Cardiac fibroblast (primary cell): ENCODE measurements around the gene GPR55.

Experiments used
- DNase-seq, 2 donors: peaks; one replicate each; pipeline versions ENCODE4 v3.0.0 to v3.0.0-alpha.2; 2010; ENCODE audit warnings: low read depth in 2 of 2
- H3K4me3 ChIP-seq, 2 donors: replicated peaks in 1 of 2; 1 replicate in 1 of 2; 2 replicates in 1 of 2; pipeline ENCODE4 v1.5.1; 2011; ENCODE audit warnings: low read depth in 2 of 2, low read length in 2 of 2, mild to moderate bottlenecking in 2 of 2, moderate library complexity in 1 of 2
- TF ChIP-seq, protein P1 (sequence below): IDR thresholded peaks from one replicate; pipeline ENCODE4 v1.5.1; 2011; ENCODE audit warnings: low read depth, mild to moderate bottlenecking, low read length, inconsistent platforms

The GPR55 gene

DNA sequence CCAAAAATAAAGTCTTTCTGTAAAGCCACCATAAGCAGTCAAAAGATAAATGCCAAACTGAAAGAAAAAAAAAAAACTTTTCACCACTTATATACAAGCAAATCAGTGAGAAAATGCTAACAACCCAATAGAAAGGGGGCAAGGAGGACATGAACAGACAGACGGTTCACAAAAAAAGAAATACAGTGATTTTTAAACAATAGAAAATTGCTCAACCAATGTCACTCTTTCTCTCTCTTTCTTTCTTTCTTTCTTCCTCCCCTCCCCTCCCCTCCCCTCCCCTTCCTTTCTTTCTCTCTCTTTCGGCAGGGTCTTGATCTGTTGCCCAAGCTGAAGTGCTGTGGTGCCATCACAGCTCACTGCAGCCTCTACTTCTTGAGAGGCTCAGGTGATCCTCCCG, 42.1 kb upstream of the GPR55 start:
- no peak overlapping the region for H3K4me3 ChIP-seq
- TF ChIP-seq, protein P1, sequence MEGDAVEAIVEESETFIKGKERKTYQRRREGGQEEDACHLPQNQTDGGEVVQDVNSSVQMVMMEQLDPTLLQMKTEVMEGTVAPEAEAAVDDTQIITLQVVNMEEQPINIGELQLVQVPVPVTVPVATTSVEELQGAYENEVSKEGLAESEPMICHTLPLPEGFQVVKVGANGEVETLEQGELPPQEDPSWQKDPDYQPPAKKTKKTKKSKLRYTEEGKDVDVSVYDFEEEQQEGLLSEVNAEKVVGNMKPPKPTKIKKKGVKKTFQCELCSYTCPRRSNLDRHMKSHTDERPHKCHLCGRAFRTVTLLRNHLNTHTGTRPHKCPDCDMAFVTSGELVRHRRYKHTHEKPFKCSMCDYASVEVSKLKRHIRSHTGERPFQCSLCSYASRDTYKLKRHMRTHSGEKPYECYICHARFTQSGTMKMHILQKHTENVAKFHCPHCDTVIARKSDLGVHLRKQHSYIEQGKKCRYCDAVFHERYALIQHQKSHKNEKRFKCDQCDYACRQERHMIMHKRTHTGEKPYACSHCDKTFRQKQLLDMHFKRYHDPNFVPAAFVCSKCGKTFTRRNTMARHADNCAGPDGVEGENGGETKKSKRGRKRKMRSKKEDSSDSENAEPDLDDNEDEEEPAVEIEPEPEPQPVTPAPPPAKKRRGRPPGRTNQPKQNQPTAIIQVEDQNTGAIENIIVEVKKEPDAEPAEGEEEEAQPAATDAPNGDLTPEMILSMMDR = no peak
- no peak for DNase-seq

DNA sequence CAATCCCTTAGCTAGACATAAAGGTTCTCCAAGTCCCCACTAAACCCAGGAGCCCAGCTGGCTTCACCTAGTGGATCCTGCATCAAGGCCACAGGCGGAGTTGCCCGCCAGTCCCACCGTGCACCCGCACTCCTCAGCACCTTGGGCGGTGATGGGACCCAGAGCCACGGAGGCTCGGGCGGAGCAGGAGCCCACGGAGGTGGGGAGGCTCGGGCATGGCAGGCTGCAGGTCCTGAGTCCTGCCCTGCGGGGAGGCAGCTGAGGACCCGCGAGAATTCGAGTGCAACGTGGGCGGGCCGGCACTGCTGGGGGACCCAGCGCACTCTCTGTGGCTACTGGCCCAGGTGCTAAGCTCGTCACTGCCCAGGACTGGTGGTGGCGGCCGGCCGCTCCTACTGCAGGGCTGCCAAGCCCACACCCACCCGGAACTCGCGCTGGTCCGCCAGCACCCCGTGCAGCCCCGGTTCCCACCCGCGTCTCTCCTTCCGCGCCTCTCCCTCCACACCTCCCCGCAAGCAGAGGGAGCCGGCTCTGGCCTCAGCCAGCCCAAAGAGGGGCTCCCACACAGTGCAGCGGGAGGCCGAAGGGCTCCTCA, 39.2 kb upstream of the GPR55 start:
- no peak overlapping the region for H3K4me3 ChIP-seq
- no peak for DNase-seq
- TF ChIP-seq, protein P1 = no peak

DNA sequence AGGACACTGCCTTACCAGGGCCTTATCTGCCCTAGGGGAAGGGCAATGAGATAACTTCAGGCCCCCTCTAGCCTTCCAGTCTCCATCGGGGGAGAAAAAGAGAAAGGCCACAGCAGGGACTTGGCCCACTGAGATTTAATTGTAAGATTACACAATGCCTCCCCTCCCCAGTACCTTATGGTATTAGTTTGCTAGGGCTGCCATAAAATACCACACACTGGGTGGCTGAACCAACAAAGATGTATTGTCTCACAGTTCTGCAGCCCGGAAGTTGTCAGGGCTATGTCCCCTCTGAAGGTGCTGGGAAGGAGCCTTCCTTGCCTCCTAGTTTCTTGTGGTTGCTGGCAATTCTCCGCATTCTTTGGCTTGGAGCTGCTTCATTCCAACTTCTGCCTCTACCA, 36.0 kb upstream of the GPR55 start:
- DNase-seq = peak in 1 of 2 donors; percentile 68
- H3K4me3 ChIP-seq = no peak overlapping the region
- TF ChIP-seq, protein P1 = no peak

DNA sequence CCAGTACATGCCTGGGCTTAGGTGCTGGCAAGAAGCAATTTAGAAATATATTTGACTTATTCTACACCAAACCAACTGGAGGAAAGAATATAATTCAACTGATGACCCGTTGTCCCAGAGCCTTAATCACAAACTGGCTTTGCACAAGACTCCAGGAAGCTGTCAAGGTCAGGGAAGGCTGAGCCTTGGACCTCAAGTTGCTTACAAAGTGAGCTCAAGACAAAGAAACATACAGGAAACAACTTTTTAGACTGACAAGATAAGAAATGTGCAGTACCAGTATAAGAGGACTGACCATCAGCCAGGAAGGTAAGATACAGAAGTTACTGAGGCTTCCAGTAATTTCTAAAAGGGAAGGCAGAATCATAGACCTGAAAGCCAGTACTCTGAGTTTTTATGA, 35.0 kb upstream of the GPR55 start:
- H3K4me3 ChIP-seq = no peak overlapping the region
- no peak for DNase-seq
- TF ChIP-seq, protein P1 = no peak

DNA sequence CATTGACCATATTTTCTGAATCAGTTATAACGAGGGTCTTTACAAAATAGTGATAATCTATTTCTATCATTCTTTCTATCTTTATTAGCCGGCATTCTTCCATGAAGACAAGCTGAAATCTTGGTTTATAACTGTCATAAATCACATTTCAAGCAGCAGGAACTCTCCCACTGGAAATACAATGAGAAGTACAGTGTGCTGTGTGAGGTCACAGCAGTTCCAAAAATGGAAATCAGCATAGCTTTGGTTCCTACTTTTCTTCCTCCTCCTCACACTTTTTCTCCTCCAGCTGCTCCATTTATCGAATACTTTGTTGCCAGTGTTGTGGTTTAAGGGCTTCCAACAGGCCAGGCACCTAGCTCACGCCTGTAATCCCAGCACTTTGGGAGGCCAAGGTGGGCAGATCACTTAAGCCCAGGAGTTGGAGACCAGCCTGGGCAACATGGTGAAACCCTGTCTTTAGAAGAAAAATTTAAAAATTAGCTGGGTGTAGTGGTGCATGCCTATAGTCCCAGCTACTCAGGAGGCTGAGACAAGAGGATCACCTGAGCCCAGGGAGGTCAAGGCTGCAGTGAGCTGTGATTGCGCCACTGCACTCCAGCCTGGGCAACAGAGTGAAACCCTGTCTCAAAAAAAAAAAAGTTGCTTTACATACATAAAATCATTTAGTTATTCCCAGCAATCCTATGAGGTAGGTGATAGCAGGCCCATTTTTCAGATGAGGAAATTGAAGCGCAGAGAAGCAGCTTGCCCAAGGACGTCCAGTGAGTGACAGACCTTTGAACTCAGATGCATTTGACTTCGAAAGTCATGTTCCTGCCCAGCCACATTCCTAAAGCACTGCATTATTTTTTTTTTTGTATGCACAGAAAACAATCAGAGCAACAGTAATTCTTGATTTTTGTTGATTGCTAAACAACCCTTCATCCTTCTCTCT, 34.0 kb upstream of the GPR55 start:
- no peak for DNase-seq
- no peak overlapping the region for H3K4me3 ChIP-seq
- TF ChIP-seq, protein P1 = no peak

DNA sequence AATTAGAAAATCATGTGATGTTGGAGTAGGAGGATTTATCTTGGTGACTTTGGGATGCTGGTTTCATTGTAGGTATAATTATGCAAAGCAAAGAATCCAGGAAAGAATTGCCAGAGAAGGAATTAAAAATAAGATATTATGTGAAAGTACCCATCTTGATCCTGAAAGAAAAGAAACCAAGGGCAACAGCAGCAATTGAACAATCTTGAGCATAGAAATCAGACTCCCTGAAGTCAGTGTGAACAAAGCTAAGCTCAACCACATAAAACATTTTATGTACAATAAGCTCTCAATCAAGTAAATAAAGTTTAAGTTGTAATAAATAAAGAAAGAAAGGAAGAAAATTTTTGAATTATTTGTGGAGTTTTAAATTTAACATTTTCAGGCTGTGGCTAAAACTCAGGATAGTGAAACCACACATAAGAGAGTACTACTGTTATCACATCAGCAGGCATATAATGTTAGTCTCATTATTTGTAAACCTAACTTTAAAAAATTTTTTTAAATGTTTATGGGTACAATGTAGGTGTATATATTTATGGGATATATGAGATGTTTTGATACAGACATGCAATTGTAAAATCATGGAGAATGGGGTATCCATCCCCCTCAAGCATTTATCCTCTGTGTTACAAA, 32.8 kb upstream of the GPR55 start:
- H3K4me3 ChIP-seq = peak overlapping the region in 1 of 2 donors; percentile 39
- TF ChIP-seq, protein P1 = no peak
- no peak for DNase-seq
